Breast epithelium (tissue), 3 donors: ENCODE data around the gene PARD6A.

Experiments used
- POLR2A ChIP-seq: fragments of 450-650 bp; IDR thresholded peaks from one replicate; pipeline ENCODE4 v1.6.1; 2016; ENCODE audit warnings: antibody characterized with exemption, mild to moderate bottlenecking, moderate library complexity
- POLR2AphosphoS5 ChIP-seq, 3 donors: sonication (generic); formaldehyde crosslinking; IDR thresholded peaks; one replicate each; pipeline ENCODE4 v1.6.1; 2017; ENCODE audit warnings: antibody characterized with exemption in 3 of 3

DNA sequence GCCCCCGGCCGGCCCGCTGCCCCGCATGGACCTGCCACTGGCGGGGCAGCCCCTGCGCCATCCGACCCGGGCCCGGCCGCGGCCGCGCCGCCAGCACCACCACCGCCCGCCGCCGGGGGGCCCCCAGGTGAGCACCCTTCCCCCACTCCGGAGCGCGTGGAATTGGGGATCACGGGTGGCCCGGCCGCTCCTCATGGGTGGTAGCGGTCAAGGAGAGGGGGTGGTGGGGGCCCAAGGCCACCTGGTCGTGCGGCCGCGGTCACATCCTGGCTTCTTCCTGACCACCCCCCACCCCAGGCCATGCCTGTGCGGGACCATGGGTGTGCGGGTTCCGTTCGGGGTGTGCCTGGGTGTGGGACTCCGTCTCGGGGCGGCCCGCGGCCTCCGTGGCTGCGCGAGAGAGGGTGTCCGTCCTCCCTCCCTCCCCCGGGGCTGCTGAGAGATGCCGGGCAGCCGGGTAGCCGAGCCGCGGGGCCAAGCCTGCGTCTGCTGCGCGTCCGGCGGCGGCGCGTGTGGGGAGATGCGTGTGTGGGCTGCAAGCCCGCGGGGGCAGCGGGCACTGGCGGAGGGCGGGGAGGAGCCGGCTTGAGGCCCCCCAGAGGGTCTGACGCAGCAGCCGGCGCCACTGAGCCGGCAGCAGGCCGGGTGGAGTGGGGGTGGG, 7.5 kb upstream of the PARD6A start:
- TF ChIP-seq POLR2AphosphoS5 (IDR thresholded peaks at IDR 0.05) (no peak), POLR2A (no peak)
